Globus pallidus (tissue), 1 donor: Measurements from ENCODE around the gene TRMT61A.

Source experiments
- DNase-seq: peaks from one replicate; pipeline ENCODE4 v3.0.0-alpha.2; 2015; ENCODE audit warnings: low spot score

Gene TRMT61A

GRCh38 chr14:103528587-103529382 lies at the start of gene TRMT61A:
Gene TRMT61A (plus strand): TSS chr14:103529196. CDS start chr14:103529979, 783 bp downstream.
- DNase-seq: peak; percentile 91

- DNase-seq: no peak
Measured at GRCh38 chr14:103480595-103480994, 48.4 kb upstream of the TRMT61A start.

- DNase-seq: no peak
Measured at GRCh38 chr14:103483600-103483999, 45.4 kb upstream of the TRMT61A start.

GRCh38 chr14:103485504-103485903 lies 43.5 kb upstream of the TRMT61A start:
- DNase-seq: no peak

GRCh38 chr14:103488071-103488470 lies 40.9 kb upstream of the TRMT61A start:
- no peak for DNase-seq

GRCh38 chr14:103488960-103489359 lies 40.0 kb upstream of the TRMT61A start:
- no peak for DNase-seq

GRCh38 chr14:103489621-103490020 lies 39.4 kb upstream of the TRMT61A start:
- no peak for DNase-seq

- DNase-seq: no peak
Measured at GRCh38 chr14:103491691-103492090, 37.3 kb upstream of the TRMT61A start.

- no peak for DNase-seq
Measured at GRCh38 chr14:103492156-103492925, 36.7 kb upstream of the TRMT61A start.

GRCh38 chr14:103495854-103496253 lies 33.1 kb upstream of the TRMT61A start:
- no peak for DNase-seq

GRCh38 chr14:103496776-103497175 lies 32.2 kb upstream of the TRMT61A start:
- no peak for DNase-seq

GRCh38 chr14:103499709-103500108 lies 29.3 kb upstream of the TRMT61A start:
- DNase-seq: no peak

- peak; percentile 91 for DNase-seq
Measured at GRCh38 chr14:103500148-103500990, 28.6 kb upstream of the TRMT61A start.

GRCh38 chr14:103501041-103501870 lies 27.7 kb upstream of the TRMT61A start:
- no peak for DNase-seq

- DNase-seq: no peak
Measured at GRCh38 chr14:103501921-103502669, 26.9 kb upstream of the TRMT61A start.

GRCh38 chr14:103502877-103503276 lies 26.1 kb upstream of the TRMT61A start:
- DNase-seq: no peak

- DNase-seq: no peak
Measured at GRCh38 chr14:103503296-103503695, 25.7 kb upstream of the TRMT61A start.

GRCh38 chr14:103504991-103505565 lies 23.9 kb upstream of the TRMT61A start:
- DNase-seq: no peak

GRCh38 chr14:103507751-103508150 lies 21.2 kb upstream of the TRMT61A start:
- no peak for DNase-seq
